Activated naive CD4-positive, alpha-beta T cell treated with anti-CD3 and anti-CD28 coated beads for 36 hours (primary cell): ENCODE results near the gene CCDC146. TPM values are rescaled to one million over a fixed set of nuclear protein-coding genes. Genes with fewer than 3 reads are reported as not detected.
"Not testable (repeated sequence)": the region's sequence is repeated elsewhere in the genome, so short reads cannot be mapped to it uniquely, and the experiment has no call there.

Source experiments
- CTCF ChIA-PET: fragments of 350-600 bp; sonication (Branson Sonifier 250); formaldehyde crosslinking; loops from one replicate; lab custom pipeline; 2021; ENCODE audit warnings: antibody characterized with exemption; lab: Charles Lee
- DNase-seq: peaks from one replicate; pipeline ENCODE4 v3.0.0-alpha.2; 2020
- H3K27ac Mint-ChIP-seq: one replicate; pipeline ENCODE4 v1.8.0; 2021; ENCODE audit warnings: mild to moderate bottlenecking, mixed read lengths
- H3K27me3 Mint-ChIP-seq: one replicate; pipeline ENCODE4 v1.8.0; 2021; ENCODE audit warnings: low read depth, mixed read lengths
- H3K36me3 Mint-ChIP-seq: one replicate; pipeline ENCODE4 v1.8.0; 2021; ENCODE audit warnings: low read depth, mixed read lengths
- H3K4me1 Mint-ChIP-seq: one replicate; pipeline ENCODE4 v1.8.0; 2021; ENCODE audit warnings: low read depth, mixed read lengths
- H3K4me3 Mint-ChIP-seq: one replicate; pipeline ENCODE4 v1.8.0; 2021; ENCODE audit warnings: mild to moderate bottlenecking, moderate library complexity, mixed read lengths
- H3K9me3 Mint-ChIP-seq: one replicate; pipeline ENCODE4 v1.8.0; 2021; ENCODE audit warnings: mixed read lengths
- intact Hi-C: fragments of 100-400 bp; cut with micrococcal nuclease; formaldehyde crosslinking; loops from one replicate; pipeline ENCODE4 v1.15.1; 2023
- total RNA-seq, 2 experiments: library from RNA; stranded (reverse); gene quantifications; one replicate each; pipeline ENCODE4 v1.2.3, GENCODE V29; 2021

Gene CCDC146, protein sequence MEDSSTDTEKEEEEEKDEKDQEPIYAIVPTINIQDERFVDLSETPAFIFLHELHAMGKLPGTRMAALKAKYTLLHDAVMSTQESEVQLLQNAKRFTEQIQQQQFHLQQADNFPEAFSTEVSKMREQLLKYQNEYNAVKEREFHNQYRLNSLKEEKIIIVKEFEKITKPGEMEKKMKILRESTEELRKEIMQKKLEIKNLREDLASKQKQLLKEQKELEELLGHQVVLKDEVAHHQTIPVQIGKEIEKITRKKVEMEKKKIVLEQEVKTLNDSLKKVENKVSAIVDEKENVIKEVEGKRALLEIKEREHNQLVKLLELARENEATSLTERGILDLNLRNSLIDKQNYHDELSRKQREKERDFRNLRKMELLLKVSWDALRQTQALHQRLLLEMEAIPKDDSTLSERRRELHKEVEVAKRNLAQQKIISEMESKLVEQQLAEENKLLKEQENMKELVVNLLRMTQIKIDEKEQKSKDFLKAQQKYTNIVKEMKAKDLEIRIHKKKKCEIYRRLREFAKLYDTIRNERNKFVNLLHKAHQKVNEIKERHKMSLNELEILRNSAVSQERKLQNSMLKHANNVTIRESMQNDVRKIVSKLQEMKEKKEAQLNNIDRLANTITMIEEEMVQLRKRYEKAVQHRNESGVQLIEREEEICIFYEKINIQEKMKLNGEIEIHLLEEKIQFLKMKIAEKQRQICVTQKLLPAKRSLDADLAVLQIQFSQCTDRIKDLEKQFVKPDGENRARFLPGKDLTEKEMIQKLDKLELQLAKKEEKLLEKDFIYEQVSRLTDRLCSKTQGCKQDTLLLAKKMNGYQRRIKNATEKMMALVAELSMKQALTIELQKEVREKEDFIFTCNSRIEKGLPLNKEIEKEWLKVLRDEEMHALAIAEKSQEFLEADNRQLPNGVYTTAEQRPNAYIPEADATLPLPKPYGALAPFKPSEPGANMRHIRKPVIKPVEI
- total RNA-seq: under 1 TPM; 0.31 to 0.49 TPM

DNA sequence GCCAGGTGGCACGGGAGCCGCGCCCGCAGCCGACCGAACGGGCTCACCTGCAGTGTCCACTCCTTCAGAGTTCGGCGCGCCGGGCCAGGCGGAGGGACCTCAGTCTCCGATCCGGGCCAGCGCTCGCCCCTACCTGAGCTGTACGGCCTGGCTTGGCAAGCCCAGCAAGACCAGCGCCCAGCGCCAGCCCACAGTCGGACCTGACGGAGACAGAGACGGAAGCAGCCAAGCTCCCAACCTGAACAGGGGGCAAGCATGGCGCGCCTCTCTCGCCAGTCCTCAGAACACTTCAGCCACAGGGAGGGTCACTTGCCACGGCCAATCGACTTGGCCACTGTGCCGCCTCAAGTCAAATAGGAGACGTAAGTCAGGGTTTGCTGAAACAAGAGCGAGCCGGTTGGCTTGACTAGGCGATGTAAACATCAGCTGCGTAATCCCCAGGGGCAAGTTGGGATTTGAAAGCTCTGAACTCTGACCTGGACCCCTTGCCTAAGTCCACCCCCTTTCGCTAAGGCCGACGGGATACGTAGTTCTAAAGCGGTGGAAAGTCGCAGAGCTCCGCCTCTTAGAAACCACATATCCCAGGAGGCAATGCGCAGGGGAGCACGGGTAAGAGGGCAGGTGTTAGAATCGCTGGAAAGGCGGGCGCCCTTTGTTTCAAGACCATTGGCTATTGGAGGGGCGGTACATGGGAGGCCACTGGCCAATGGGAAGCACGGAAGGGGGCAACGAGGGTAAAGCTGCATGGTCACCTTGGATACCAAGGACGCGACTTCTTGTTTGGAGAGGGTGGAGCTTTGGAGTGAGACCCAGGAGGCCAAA is at the start of gene CCDC146:
CCDC146 (plus strand) TSS at position 756 of the 822 bp plus-strand sequence. CDS start 45,054 bp downstream, outside the sequence.
- H3K9me3 Mint-ChIP-seq, H3K27me3 Mint-ChIP-seq: not testable (repeated sequence)
- CTCF ChIA-PET: interaction anchor here (1.2 kb wide), 1 partner anchor 125 kb away, joined by 19 read pairs; no protein-coding TSS in a partner anchor

DNA sequence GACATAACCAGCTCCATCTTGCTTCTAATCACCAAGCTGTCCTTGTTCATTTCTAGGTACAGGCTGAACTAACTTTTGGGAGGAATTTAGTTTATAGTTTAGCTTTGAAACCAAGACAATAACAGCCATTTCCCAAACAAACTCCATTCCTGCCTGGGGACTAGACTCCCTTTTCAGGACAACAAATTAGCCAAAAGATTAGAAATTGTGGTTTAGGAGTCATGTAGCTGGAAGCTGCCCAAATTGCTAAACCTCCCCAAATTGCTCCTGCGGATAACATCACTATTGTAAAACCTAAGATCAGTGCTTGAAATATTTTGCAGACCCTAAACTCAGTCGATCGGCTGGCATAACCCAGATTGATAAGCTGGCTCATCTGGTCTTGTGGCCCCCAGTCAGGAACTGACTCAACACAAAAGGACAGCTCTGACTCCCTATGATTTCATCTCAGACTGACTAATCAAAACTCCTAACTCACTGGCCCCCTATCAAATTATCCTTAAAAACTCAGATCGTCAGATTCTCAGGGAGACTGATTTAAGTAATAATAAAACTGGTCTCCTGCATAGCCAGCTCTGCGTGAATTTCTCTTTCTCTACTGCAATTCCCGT is 47.5 kb upstream of the CCDC146 start:
- H3K36me3 Mint-ChIP-seq: peaks cover 18% of the 10 kb centered on the region
- H3K4me1 Mint-ChIP-seq, H3K4me3 Mint-ChIP-seq, H3K27ac Mint-ChIP-seq, H3K27me3 Mint-ChIP-seq, intact Hi-C loops, H3K9me3 Mint-ChIP-seq, DNase-seq, CTCF ChIA-PET: not testable (repeated sequence)

More for the DNA sequence above, at the start of gene CCDC146:
- not testable (repeated sequence) for H3K27ac Mint-ChIP-seq, H3K36me3 Mint-ChIP-seq
- intact Hi-C loops: loop anchor here (1.0 to 10.0 kb wide), 6 partner anchors 73 to 675 kb away; partner anchors contain the start of genes FGL2, PHTF2, RSBN1L and TMEM60
- Mint-ChIP-seq H3K4me3 (peak within 1 kb of the TSS; percentile 86), H3K4me1 (peaks cover 11% of the 10 kb centered on the region)
- peak; percentile 97 for DNase-seq

DNA sequence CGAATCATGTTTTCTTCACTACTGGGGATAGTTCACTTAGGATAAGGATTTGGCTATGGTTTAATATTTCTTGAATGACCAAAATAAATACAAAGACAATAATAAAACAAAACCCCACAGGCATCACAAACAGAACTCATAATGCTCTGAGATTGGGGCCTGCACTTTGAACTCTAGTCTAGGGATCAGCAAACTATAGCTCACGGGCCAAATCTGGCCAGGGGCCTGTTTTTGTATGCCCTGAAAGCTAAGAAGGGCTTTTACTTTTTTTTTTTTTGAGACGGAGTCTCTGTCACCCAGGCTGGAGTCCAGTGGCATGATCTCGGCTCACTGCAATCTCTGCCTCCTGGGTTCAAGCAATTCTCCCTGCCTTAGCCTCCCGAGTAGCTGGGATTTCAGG is 45.4 kb upstream of the CCDC146 start:
- H3K4me1 Mint-ChIP-seq, H3K27me3 Mint-ChIP-seq, CTCF ChIA-PET, H3K4me3 Mint-ChIP-seq, intact Hi-C loops, H3K9me3 Mint-ChIP-seq, DNase-seq, H3K27ac Mint-ChIP-seq: not testable (repeated sequence)
- peaks cover 18% of the 10 kb centered on the region for H3K36me3 Mint-ChIP-seq

DNA sequence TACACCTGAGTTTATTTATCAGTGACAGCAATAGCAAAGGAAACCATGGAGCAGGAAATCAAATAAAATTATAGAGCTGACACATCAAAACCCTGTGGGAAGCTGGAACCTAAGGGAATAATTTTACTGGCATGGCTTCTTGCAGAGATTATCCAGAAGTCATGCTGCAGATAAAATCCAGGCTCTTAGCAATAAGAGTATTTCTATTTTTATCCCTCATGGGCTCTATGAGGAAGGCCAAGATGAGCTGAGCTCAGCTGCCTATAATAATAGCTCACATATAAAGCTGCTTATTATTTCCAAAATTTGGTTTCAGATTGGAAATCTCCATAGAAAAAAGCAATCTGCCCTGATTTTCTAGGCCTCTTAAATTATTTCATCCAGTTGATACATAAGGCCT is 43.3 kb upstream of the CCDC146 start:
- H3K27me3 Mint-ChIP-seq, CTCF ChIA-PET, intact Hi-C loops, H3K27ac Mint-ChIP-seq, DNase-seq, H3K4me3 Mint-ChIP-seq, H3K9me3 Mint-ChIP-seq, H3K4me1 Mint-ChIP-seq: not testable (repeated sequence)
- peaks cover 18% of the 10 kb centered on the region for H3K36me3 Mint-ChIP-seq

DNA sequence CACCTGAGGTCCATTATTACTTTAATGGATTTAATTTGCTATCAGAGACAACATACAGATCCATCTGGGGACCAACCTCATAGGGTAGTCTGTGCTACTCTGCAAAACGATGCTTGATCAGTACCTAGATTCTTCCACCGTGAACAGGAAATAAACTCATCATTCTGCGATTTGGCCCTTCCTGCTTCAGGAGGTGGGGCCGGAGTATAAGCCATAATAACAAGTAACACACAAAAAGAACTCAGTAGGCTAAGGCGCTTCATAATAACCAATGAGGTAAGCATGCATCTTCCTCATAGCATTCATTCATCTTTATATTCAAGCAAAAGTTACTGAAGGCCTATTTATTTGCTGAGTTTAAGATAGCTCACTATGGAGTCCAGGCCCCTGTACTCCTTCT is 42.8 kb upstream of the CCDC146 start:
- H3K4me1 Mint-ChIP-seq, H3K27me3 Mint-ChIP-seq, DNase-seq, CTCF ChIA-PET, H3K9me3 Mint-ChIP-seq, H3K4me3 Mint-ChIP-seq, H3K27ac Mint-ChIP-seq, intact Hi-C loops: not testable (repeated sequence)
- peaks cover 14% of the 10 kb centered on the region for H3K36me3 Mint-ChIP-seq

DNA sequence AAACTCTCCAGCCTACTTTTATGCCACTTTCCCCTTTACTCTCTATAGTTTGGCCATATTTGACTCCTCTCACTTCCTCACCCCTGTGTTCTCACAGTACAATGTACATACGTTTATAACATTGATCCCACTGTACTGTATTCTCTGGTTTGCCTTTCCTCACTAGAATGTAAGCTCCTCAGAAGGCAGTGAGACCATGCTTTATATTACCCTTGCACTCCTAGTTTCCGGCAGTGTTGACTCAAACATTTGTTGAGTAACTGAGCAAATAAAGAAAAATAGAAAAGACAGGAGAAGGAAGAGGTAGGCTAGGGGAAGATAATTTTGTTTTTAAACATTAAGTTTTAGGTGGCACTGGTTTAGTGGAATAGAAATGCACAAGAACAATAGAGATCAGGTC is 42.2 kb upstream of the CCDC146 start:
- H3K27me3 Mint-ChIP-seq, DNase-seq, CTCF ChIA-PET, H3K27ac Mint-ChIP-seq, intact Hi-C loops, H3K4me3 Mint-ChIP-seq, H3K36me3 Mint-ChIP-seq, H3K4me1 Mint-ChIP-seq, H3K9me3 Mint-ChIP-seq: not testable (repeated sequence)

DNA sequence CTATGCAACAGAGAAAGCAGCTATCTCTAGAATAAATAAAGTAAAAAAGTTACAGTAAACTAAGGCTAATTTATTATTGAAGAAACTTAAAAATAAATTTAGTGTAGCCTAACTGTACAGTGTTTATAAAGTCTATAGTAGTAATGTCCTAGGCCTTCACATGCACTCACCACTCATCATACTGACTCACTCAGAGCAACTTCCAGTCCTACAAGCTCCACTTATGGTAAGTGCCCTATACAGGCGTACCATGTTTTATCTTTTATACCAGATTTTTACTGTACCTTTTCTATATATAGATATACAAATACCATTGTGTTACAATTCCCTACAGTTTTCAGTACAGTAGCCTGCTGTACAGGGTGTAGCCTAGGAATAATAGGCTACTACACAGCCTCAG is 40.2 kb upstream of the CCDC146 start:
- H3K36me3 Mint-ChIP-seq, H3K27ac Mint-ChIP-seq, intact Hi-C loops, H3K27me3 Mint-ChIP-seq, DNase-seq, CTCF ChIA-PET, H3K4me3 Mint-ChIP-seq, H3K9me3 Mint-ChIP-seq, H3K4me1 Mint-ChIP-seq: not testable (repeated sequence)

DNA sequence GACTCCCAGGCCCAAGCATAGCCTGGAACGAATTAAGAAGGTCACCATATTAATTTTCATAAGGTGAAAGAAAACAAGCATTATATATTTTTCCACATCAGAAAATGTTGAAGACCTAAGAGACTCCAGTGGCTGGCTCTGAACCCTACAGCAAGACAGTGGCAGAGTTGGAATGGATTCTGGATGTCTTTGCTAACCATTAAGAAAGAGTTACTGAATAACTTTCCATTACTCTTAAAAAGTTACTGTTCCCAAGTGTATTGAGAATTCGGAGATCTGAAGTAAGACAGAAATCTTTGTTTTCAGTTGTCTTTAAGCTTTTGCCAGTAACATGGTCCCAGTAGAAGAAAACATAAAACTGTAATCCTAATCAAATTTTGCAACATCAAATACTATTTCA is 30.1 kb upstream of the CCDC146 start:
- H3K4me3 Mint-ChIP-seq, H3K4me1 Mint-ChIP-seq: not testable (repeated sequence)

DNA sequence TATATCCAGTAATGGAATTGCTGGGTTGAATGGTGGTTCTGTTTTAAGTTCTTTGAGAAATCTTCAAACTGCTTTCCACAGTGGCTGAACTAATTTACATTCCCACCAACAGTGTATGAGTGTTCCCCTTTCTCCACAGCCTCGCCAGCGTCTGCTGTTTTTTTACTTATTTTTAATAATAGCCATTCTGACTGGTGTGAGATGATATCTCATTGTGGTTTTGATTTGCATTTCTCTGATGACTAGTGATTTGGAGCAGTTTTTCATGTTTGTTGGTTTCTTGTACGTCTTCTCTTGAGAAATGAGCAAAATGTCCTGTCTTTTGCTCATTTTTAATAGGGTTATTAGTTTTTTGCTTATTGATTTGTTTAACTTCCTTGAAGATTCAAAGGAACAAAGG is 21.9 kb upstream of the CCDC146 start:
- H3K27me3 Mint-ChIP-seq, DNase-seq, intact Hi-C loops, H3K4me1 Mint-ChIP-seq, H3K27ac Mint-ChIP-seq, CTCF ChIA-PET, H3K9me3 Mint-ChIP-seq, H3K36me3 Mint-ChIP-seq, H3K4me3 Mint-ChIP-seq: not testable (repeated sequence)

More for the DNA sequence above, 30.1 kb upstream of the CCDC146 start:
- H3K9me3 Mint-ChIP-seq, CTCF ChIA-PET, intact Hi-C loops, H3K27me3 Mint-ChIP-seq, H3K27ac Mint-ChIP-seq, DNase-seq: not testable (repeated sequence)
- H3K36me3 Mint-ChIP-seq: peaks cover 10% of the 10 kb centered on the region

DNA sequence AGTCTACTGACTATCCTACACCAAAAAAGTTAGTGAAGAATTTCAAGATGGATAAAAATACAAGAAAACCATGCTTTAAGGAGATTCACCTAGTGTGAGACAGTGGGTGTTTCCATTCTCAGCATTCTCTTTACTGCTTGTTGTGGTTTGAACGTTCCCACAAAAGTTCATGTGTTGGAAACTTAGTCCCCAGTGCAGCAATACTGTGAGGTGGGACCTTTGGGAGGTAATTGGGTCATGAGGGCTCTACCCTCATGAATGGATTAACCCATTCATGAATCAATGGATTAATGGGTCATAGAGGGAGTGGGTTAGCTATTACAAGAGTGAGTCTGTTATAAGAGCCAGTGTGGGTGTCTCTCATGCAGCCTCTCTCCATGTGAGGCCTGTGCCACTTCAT is 21.2 kb upstream of the CCDC146 start:
- H3K36me3 Mint-ChIP-seq, H3K9me3 Mint-ChIP-seq, intact Hi-C loops, CTCF ChIA-PET, H3K4me1 Mint-ChIP-seq, H3K27ac Mint-ChIP-seq, H3K4me3 Mint-ChIP-seq, H3K27me3 Mint-ChIP-seq, DNase-seq: not testable (repeated sequence)

DNA sequence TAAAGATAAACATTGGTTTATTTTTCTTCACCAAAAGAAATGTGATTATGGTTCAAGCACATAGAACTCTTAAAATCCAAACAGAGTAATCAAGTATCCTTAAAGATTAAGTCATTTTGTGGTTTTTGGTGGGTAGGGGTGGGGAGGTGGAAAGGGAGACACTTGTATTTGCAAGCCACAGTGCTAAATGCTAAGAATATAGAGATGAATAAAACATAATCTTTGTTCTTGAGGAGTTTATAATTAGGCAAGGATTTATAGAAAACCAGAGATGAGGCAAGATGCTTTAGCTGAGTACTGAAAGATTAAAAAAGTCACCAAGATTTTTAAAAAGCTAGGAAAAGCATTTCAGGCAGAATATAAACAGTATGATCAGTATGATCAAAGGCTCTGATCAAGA is 19.7 kb upstream of the CCDC146 start:
- H3K36me3 Mint-ChIP-seq, H3K4me3 Mint-ChIP-seq, CTCF ChIA-PET, H3K9me3 Mint-ChIP-seq, DNase-seq, intact Hi-C loops, H3K27me3 Mint-ChIP-seq, H3K27ac Mint-ChIP-seq, H3K4me1 Mint-ChIP-seq: not testable (repeated sequence)
